Endothelial cell of hepatic sinusoid (primary cell): Measurements from ENCODE around the gene APOL4.
"Not testable (repeated sequence)": the region's sequence is repeated elsewhere in the genome, so short reads cannot be mapped to it uniquely, and the experiment has no call there.

ENCODE experiments used
- in situ Hi-C: cut with HindIII; loops from 2 replicates; pipeline ENCODE4 v1.10.0; 2017; ENCODE audit warnings: low sequenced_read_pairs

APOL4 gene

DNA sequence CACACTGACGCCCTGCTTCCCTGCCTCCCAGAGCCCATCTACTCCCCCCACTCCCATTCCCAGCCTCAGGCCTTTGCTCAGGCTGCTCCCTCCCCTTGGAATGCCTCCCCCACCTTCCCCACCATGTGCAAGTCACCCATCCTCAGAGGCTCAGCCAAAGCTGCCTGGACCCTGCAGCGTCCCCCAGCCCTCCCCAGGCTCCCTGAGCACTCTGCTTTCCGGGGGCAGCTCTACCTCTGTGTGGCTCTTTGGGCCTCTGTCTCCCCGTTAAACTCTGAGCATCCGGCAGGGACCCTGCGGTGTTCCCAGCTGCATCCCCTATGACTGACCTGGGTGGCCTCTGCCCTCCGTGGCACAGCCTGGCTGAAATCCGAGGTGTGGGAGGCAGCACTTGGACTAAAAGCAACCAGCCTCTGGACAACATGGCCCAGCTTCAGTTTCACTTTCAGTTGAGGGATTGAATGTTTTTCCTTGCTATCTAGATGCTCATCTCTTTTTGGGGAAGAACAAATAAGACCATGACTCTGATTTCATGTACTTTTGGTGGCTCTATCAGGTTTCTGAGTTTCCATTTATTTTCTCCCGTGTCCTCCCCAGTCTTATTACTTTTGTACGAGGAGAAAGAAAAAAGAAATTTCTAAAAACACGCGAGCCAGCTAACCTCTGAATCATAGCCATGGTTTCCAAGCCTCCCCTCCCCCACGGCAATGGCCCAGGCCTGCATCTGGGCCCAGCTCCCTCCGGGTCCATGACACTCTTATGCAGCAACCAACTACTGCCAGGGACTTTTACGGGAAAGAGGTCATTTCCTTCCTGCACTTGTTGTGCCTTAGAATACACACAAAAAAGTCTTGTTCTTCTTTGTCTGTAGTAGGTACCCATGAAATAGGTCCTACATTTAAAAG, 44.8 kb downstream of the APOL4 start:
- in situ Hi-C loops, result no loop called here

DNA sequence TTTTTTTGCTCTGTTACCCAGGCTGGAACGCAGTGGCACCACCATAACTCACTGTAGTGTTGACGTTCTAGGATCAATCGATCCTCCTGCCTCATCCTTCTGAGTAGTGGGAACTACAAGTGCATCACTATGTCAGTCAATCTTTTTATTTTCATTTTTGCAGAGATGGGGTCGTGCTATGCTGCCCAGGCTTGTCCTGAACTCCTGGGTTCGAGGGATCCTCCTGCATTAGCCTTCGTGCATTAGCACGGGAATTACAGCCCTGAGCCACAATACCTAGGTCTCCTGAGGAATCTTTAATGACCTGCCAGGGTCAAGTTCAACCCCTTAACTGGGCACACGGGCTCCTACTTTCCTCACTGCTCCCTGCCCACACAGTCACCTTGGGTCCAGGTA, 45.5 kb downstream of the APOL4 start:
- in situ Hi-C loops, result no loop called here

DNA sequence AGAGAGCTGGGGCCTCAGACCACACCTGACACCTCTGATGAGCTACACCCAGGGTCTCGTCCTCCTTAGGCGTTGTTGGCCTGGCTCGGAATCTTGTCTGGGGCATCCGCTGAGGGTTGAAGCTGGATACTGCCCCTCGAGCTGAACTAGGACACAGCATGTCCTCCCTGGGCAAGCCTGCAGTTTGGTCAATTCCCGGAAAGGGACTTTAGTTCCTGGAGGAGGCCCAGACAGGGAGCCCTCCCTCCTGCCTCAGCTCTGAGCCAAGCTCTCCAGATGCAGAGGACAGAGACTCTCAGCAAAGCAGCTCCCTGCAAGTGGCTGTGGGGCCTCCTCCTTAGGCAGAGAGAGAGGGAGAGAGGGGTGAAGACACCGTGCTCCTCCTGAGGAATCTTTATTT, 45.9 kb downstream of the APOL4 start:
- in situ Hi-C loops, result no loop called here

DNA sequence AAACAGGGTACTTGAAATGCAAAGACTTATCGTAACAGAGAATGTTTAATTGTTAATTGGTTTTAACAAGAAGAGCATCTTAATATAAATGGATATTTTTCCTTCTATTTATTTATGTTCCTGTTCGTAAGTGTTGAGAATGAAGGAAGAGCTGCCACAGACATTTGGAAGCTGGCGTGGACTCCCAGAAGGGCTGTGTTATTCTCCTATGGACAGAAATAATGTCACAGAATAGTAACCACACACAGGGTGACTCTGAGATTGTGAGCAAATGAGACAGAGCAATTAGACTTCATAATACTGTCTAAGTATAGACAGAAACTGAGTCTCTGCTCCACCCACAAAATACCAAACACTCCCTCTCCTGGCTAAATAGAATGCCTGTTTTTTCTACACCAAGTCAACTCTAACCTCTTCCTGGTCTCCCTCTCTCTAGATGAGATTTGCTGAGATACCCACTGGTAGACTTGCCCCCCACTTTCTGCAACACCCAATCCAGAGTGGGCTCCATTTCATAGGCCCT, 47.1 kb downstream of the APOL4 start:
- in situ Hi-C loops, result no loop called here

DNA sequence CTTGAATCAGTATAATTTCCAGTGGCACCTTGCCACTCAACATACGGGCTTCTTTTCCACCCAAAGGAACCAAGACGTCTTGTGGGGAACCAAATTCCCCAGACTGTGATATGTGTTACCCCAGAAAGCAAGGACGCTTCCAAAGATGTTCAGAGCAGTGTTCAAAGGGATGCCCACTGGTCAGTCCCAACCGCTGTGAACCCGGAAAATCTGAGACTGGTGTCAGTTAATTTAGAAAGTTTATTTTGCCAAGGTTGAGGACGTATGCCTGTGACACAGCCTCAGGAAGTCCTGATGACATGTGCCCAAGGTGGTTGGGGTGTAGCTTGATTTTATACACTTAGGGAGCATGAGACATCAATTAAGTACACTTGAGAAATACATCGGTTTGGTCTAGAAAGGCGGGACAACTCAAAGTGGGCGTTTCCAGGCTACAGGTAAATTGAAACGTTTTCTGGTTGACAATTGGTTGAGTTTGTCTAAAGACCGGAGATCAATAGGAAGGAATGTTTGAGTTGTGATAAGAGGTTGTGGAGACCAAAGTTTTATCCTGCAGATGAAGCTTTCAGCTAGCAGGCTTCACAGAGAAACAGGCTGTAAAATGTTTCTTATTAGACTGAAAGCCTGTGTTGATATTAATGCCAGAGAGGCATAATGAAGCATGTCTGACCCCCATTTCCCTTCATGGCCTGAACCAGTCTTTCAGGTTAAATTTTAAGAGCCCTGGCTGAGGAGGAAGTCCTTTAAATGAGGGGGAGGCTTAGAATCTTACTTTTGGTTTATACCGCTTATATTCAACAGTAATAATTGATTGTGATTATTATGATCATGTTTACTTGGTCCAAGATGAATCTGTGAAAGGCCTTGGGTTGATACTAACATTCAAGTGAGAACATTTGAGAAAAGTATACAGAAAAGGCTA, 47.8 kb downstream of the APOL4 start:
- in situ Hi-C loops, result no loop called here

DNA sequence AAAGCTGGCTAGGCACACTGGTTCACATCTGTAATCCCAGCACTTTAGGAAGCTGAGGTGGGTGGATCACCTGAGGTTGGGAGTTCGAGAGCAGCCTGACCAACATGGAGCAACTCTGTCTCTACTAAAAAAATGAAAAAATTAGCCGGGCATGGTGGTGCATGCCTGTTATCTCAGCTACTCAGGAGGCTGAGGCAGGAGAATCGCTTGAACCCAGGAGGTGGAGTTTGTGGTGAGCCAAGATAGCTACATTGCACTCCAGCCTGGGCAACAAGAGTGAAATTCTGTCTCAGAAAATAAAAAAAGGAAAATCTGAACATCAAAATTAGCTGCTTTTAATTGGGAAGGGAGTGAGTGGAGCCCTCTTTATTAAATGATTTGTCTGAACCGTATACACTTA, 48.8 kb downstream of the APOL4 start:
- in situ Hi-C loops, result not testable (repeated sequence)

DNA sequence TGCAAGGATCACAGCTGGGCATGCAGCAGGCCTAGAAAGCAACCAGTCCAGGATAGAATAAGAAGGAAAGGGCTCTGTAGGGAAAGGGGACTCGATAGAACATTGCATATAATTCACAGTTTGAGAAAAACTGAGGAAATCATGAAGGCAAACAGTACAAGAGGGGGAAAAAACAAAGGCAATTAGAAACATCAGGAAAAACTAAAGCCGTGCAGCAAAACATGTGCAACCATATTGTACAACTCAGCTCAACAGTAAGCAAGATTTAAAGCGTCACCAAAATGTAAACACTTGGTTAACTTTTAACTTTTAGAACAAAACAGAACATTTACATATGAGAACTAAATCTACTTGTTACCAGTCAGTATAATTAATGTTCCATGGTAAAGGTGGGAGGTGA, 49.5 kb downstream of the APOL4 start:
- in situ Hi-C loops, result no loop called here

DNA sequence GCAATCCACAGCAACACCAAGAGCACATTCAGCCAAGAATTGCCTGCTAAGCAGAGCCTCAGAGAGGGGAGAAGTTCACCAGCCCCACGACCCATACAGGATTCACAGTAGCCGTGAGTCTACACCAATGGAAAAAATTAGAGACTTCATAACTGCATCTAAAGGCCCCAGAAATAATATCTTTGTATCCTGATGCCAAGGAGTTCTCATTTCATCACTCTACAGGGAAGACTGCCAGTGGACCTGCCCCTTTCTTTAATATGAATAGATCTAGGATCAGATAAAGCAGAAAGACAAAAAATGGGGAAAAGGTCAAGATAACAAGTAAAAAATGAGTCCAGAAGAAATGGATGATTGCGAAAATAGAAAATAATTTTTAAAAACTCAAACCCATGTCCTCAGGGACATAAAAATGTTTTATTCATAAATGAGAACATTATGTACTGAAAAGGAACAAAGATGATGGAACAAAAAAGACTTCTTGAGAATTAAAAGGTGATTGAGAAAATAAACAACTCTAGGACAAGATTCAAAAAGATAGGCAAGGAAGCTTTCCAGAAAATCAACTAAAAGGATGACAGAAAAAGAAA, 50.5 kb downstream of the APOL4 start:
- in situ Hi-C loops, result no loop called here

DNA sequence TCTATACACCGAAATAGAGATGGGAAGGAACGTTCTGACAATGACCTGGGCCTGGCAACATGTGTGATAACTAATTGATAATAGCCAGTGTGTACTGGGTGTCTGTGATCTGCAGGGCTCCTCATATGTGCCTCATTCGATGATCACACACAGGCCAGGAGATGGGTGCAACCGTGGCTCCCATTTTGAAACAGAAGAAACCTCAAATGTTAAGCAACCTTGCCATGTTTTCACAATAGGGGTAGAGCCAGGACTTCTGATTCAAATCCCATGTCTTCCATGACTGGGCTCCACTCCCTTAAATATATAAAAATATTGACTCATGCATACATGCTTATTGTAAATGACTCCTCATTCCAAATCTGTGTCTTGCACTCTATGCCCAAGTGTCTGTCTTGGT, 52.2 kb downstream of the APOL4 start:
- in situ Hi-C loops, result no loop called here

DNA sequence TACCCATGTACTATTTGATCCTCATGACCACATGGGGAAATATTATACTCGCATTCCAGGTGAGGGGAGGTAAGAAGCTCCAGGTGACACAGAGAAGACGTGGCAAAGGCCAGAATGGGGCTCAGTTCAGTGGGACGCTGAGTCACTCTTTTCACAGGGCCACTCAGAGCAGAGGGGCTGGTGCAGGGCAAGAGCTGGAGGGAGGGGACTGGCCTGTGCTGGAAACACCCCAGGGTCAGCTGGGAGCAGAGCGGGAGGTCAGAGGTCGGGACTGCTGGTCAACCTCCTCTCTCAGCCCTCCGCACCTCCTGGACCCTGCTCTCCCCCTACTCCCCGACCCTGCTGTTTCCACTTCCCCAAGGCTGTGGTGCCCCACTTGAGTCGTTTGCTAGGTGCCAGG, 53.2 kb downstream of the APOL4 start:
- in situ Hi-C loops, result no loop called here

DNA sequence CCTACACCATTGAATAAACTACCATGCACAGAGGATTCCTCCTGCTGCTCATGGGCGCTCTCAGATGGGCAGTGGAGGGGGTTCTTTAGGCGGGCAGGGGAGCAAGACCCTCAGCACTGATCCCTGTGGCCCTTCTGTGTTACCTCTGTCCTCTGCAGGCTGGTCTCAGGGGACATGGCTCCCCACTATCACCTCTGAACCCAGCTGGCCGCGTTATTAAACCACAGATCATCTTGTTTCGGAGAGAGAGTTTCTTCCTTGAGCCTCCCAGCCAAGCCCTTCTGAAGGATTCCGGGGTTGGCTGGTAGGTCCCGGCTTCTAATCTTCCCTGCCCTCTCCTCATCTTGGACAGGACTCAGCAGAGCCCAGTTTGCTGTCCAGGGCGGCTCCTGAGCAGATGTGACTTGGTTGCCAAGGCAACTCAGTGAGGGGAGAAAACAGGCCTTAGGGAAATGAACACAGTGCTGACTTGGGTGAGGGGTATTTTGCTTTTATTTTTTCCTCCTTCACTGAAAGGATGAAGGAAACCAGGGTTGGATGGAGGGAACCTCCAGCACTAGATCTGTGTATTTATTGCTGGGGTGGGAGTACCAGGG, 54.3 kb downstream of the APOL4 start:
- in situ Hi-C loops, result no loop called here

DNA sequence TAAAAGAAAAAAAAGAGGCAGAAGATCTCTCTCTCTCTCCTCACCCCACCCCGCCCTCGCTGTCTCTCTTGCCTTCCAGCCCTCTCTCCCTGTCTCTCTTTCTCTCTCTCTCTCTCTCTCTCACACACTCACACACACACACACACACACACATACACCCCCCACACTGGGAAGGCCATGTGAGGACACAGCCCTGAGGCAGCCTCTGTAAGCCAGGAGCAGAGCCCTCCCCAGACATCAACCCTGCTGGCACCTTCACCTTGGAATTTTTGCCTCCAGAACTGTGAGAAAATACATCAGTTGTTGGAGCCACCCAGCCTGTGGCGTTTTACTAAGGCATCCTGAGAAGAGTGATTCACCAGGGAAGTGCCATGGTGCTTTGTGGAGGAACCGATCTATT, 55.7 kb downstream of the APOL4 start:
- in situ Hi-C loops, result no loop called here

DNA sequence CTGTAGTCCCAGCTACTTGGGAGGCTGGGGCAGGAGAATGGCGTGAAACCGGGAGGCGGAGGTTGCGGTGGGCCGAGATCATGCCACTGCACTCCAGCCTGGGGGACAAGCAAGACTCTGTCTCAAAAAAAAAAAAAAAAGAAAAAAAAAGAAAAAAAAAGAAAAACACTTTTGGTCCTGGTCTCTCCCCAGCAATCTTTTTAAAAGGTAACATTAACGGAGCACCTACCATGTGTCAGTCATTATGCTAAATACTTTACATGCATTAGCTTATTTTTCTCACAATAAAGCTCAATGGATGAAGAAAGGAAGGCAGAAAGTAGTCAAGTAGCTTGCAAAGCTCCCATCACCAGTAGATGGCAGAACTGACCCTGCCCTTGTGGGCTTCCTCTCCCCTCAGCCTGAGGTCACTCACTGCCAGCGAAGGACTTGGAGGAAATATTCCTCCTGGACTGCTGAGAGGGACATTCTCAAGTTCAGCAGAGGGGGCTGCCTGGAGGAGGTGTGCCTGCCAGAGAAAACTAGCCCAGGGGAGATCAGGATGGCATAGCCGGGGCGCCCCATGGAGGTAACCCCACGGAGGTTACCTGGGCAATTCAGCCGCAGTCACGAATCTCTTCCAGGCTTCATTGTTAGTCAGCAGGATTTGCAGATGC, 56.6 kb downstream of the APOL4 start:
- in situ Hi-C loops, result no loop called here

DNA sequence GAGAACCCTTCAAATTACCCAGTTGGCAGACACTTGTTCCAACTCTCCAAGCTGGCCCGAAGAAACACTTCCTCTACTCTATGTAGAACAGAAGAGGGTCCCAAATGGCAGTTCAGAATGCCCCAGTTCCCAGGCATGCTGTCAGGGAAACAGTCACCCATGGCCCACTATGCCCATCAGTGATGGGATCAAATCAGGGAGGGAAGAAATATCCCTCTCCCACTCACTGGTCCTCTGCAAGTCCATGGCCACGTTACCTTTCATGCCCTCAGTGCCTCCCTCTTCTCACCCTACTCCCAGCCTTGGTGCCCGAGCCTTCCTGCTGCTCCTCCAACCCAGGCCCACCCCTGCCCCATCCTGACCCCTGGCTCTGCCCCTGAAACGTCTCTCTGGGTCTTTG, 57.7 kb downstream of the APOL4 start:
- in situ Hi-C loops, result no loop called here

DNA sequence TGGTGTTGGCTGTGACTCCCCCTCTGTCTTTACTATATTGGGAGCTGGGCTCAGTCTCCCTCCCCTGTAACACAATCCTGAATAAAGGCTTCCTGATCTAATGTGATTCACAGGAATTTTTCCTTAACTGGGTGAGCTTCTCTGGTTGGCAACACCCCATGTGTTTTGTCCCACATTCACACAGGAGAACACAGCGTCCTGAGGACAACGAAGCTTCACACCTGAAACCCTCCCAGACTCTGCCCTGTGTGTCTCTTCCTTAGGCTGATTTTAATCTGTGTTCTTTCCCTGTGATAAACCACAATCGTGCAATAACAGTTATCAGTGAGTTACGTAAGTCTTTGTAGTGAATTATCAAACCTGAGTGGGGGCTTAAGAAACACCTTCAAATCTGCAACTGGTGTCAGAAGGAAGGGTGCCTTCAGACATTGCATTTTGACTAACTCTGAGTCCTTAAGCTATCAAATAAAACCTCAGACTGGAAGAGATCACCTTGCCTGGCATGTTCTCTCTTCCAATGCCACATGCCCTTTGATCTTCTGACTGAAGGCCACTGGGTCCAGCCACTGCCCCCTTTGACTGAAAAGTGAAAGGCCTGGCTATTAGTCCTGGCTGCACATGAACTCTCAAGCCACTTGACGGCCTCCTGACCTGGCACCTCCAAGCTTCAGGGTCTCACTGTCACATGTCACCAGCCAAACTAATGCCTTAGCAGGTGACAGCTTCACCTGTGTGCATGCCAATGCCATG, 58.4 kb downstream of the APOL4 start:
- in situ Hi-C loops, result no loop called here

DNA sequence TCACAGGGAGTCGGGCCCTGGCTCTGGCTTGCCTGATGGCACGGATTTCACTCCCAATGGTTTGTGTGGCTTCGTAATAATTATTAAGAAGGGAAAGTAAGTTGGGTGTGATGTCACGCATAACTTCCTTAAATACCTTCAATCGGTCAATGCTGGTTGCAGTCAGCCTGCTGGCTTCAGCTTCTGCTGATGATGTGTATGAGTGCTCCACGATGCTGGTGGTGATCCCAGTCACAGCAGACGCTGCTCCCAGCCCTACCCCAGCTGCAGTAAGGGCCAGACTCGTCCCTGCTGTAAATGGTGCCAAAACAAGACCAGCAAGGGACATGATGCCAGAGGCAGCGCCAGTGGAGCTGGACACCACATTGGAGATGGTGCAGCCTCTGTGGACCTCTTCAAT, 60.1 kb downstream of the APOL4 start:
- in situ Hi-C loops, result no loop called here
